Adrenal gland (tissue), 5 donors: ENCODE measurements around the gene SIGLEC1.

ENCODE experiments used
- POLR2A ChIP-seq, 2 donors: fragments of 450-650 bp; IDR thresholded peaks; one replicate each; pipeline ENCODE4 v1.6.1; 2017; ENCODE audit warnings: antibody characterized with exemption in 2 of 2, mild to moderate bottlenecking in 2 of 2, moderate library complexity in 1 of 2
- TF ChIP-seq, protein P1 (sequence below), 6 experiments: fragments of 450-650 bp in 4 of 6; fragments of 200-600 bp in 2 of 6; sonication (generic) in 1 of 6; IDR thresholded peaks; 1 replicate in 5 of 6; 2 replicates in 1 of 6; pipeline versions ENCODE4 v1.5.1 to v1.8.0; 2016 to 2021; ENCODE audit warnings: antibody characterized with exemption in 6 of 6, mild to moderate bottlenecking in 2 of 6, moderate library complexity in 1 of 6
- donor health status: DM: no; HTN: no; CAD: no.

DNA sequence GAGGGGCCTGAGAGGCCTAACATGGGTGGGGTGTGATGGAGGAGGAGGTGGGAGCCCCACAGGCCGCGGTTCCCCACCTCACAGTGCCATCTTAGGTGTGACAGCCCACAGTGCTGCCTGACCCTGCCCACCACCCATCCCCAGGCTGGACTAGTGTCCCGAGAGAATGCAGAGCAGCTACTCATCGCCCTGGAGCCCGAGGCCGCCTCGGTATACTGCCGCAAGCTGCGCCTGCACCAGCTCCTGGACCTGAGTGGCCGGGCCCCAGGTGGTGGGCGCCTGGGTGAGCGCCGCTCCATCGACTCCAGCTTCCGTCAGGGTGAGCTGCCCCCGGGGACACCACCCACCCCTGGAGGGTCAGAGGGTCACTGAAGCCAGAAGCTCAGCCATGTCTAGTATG, 35.7 kb upstream of the SIGLEC1 start:
- TF ChIP-seq POLR2A (IDR thresholded peaks at IDR 0.05) = no peak
- TF ChIP-seq, protein P1, sequence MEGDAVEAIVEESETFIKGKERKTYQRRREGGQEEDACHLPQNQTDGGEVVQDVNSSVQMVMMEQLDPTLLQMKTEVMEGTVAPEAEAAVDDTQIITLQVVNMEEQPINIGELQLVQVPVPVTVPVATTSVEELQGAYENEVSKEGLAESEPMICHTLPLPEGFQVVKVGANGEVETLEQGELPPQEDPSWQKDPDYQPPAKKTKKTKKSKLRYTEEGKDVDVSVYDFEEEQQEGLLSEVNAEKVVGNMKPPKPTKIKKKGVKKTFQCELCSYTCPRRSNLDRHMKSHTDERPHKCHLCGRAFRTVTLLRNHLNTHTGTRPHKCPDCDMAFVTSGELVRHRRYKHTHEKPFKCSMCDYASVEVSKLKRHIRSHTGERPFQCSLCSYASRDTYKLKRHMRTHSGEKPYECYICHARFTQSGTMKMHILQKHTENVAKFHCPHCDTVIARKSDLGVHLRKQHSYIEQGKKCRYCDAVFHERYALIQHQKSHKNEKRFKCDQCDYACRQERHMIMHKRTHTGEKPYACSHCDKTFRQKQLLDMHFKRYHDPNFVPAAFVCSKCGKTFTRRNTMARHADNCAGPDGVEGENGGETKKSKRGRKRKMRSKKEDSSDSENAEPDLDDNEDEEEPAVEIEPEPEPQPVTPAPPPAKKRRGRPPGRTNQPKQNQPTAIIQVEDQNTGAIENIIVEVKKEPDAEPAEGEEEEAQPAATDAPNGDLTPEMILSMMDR (IDR thresholded peaks at IDR 0.05) = no peak
